Measurements from ENCODE around the gene TBC1D2B.

The TBC1D2B gene

DNA sequence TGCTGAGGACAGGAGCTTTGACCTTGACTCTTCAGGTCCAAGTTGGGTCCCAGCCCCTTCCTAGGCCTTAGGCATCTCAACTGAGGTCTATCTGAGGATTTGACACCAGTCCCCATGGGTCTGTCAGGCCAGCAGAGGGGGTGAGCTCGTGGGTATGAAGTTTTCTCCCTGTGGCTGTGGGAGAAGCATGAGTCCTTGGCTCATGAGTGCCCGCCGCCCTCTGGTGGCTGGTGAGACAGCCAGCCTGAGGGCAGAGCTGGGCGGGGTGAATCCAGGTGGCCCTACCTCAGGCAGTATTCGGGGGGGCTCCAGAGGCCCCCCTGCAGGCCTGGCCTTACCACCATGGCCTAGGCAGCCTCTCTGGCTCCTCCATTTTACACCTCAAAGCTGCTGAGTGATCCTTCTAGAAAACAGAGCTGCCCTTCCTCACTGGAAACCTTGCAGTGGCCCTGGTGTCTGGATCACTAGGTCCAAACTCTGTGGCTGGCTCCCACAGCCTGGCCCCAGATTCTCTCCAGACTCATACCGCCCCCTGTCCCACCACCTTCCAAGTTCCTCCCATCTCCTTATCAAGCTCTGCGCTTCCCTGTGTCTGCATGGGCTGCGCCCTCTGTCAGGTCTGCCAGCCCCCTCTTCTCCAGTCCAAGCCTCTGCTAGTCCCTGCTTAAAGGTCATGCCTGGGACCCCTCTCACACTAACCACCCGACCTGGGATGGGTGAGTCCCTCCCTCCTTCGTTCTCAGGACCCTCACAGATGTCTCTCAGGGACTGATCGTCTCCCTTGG lies 31.0 kb upstream of the TBC1D2B start:
- peak; percentile 82 to 91 for DNase-seq
- Histone ChIP-seq H4K91ac (ENCODE audit: low read depth, low read length) (no peak overlapping the region), H3K9me3 (ENCODE audit: insufficient read depth, low read depth, low read length) (no peaks in the 10 kb centered on the region), H2AK5ac (ENCODE audit: low read length) (no peak overlapping the region), H3K23ac (ENCODE audit: low read length) (no peak overlapping the region), H3K79me1 (ENCODE audit: low read length) (peaks cover 4% of the 10 kb centered on the region), H3K79me2 (ENCODE audit: control insufficient read depth, insufficient read depth, low read length, poor library complexity) (peaks cover 1% of the 10 kb centered on the region), H2BK5ac (ENCODE audit: low read depth, low read length, poor library complexity) (no peak overlapping the region), H3K18ac (ENCODE audit: low read length) (no peak overlapping the region), H3K4me2 (ENCODE audit: low read length) (no peak overlapping the region), H3K27me3 (ENCODE audit: insufficient read depth, low read length) (no peaks in the 10 kb centered on the region), H3K14ac (ENCODE audit: low read length) (no peak overlapping the region), H3K27ac (ENCODE audit: low read depth, low read length) (no peak overlapping the region), H2AFZ (ENCODE audit: insufficient read depth, low read length, poor library complexity) (no peak overlapping the region), H3K36me3 (ENCODE audit: control insufficient read depth in 1 of 2, insufficient read depth in 2 of 2, low read length in 2 of 2) (no peaks in the 10 kb centered on the region), H3K4me3 (ENCODE audit: low read depth, low read length) (no peak overlapping the region), H3K4ac (ENCODE audit: low read depth, low read length) (no peak overlapping the region), H2BK12ac (ENCODE audit: low read length) (no peak overlapping the region), H2BK120ac (ENCODE audit: insufficient read depth, low read length, poor library complexity) (no peak overlapping the region), H4K8ac (ENCODE audit: low read depth, low read length) (no peak overlapping the region), H3K4me1 (ENCODE audit: control insufficient read depth in 1 of 2, insufficient read depth in 2 of 2, low read length in 2 of 2) (peaks cover 7 to 9% of the 10 kb centered on the region in 2 experiments), H4K12ac (ENCODE audit: low read depth, low read length) (no peak overlapping the region), H3K9ac (ENCODE audit: low read length) (no peak overlapping the region)
- WGBS (ENCODE audit: extremely low coverage, insufficient coverage, insufficient read length): no CpG with 5 or more reads among the region's 11 CpGs

DNA sequence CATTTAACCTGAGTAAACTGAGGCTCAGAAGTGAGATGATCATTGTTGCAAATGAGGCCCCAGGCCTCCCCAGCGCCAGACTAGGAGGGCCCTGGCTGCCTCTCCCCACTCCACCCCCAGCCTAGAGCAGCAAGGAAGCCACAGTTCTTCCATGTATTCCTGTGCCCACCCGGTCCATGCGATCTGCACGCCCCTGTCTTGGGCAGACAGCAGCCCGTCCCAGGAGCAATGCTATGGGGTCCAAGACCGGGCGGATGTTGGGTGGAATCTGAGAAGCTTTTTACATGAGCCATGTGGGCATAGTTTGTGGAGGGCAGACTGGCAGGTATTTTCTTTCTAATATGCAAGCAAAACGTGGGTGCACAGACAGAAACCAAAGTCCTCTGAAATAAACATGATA lies 30.0 kb upstream of the TBC1D2B start:
- no peaks in the 10 kb centered on the region for H3K27me3 ChIP-seq (ENCODE audit: insufficient read depth, low read length)
- no peak overlapping the region for H3K4me2 ChIP-seq (ENCODE audit: low read length)
- no peak overlapping the region for H2BK5ac ChIP-seq (ENCODE audit: low read depth, low read length, poor library complexity)
- H3K9ac ChIP-seq (ENCODE audit: low read length): no peak overlapping the region
- H4K91ac ChIP-seq (ENCODE audit: low read depth, low read length): no peak overlapping the region
- H3K79me1 ChIP-seq (ENCODE audit: low read length): peaks cover 14% of the 10 kb centered on the region
- H3K36me3 ChIP-seq (ENCODE audit: control insufficient read depth in 1 of 2, insufficient read depth in 2 of 2, low read length in 2 of 2): no peaks in the 10 kb centered on the region
- no peak overlapping the region for H3K4ac ChIP-seq (ENCODE audit: low read depth, low read length)
- WGBS (ENCODE audit: extremely low coverage, insufficient coverage, insufficient read length): no CpG with 5 or more reads among the region's 8 CpGs
- H4K8ac ChIP-seq (ENCODE audit: low read depth, low read length): no peak overlapping the region
- H3K4me3 ChIP-seq (ENCODE audit: low read depth, low read length): no peak overlapping the region
- peaks cover 6% of the 10 kb centered on the region for H3K79me2 ChIP-seq (ENCODE audit: control insufficient read depth, insufficient read depth, low read length, poor library complexity)
- no peak overlapping the region for H4K12ac ChIP-seq (ENCODE audit: low read depth, low read length)
- H3K23ac ChIP-seq (ENCODE audit: low read length): no peak overlapping the region
- no peak overlapping the region for H2BK120ac ChIP-seq (ENCODE audit: insufficient read depth, low read length, poor library complexity)
- no peak overlapping the region for H2AFZ ChIP-seq (ENCODE audit: insufficient read depth, low read length, poor library complexity)
- DNase-seq: no peak
- H2BK12ac ChIP-seq (ENCODE audit: low read length): no peak overlapping the region
- no peak overlapping the region for H3K27ac ChIP-seq (ENCODE audit: low read depth, low read length)
- no peak overlapping the region for H3K14ac ChIP-seq (ENCODE audit: low read length)
- no peak overlapping the region for H3K18ac ChIP-seq (ENCODE audit: low read length)
- no peak overlapping the region for H2AK5ac ChIP-seq (ENCODE audit: low read length)
- peaks cover 17 to 19% of the 10 kb centered on the region in 2 experiments for H3K4me1 ChIP-seq (ENCODE audit: control insufficient read depth in 1 of 2, insufficient read depth in 2 of 2, low read length in 2 of 2)
- H3K9me3 ChIP-seq (ENCODE audit: insufficient read depth, low read depth, low read length): no peaks in the 10 kb centered on the region

DNA sequence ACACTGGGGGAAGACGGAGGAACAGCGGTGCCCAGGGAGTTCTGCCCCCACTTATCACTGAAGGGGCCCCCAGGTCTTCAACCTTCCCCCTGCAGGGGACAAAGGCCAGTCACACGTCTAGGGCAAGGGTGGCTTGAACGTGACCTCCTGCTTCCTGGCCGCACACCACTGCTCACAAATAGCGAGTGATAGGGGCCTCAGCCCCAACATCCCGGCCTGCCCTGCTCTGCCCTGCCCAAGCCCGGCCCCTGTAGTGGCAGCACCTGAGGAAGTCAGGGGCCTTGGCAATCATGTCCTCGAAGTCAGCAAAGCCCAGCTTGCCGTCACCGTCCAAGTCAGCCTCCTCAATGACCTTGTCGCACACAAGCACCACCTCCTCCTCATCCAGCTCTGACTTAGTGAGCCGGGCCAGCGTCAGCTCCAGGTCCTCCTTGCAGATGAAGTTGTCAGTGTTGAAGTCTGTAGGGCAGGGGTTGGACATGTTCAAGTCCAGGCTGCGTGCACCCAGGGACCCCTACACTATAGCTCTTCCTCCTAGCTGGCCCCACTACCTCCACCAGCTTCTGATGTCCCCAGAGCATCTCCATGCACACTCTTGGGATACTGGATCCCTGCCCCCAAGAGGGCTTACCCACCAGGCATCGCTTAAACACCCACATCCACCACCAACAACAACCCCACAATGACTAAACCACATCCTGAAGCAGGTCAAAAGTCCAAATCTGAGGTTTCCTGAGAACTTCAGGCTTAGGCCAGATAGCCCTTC lies 28.1 kb upstream of the TBC1D2B start:
- no peak overlapping the region for H2BK12ac ChIP-seq (ENCODE audit: low read length)
- DNase-seq: no peak
- no peak overlapping the region for H2AFZ ChIP-seq (ENCODE audit: insufficient read depth, low read length, poor library complexity)
- H3K4me3 ChIP-seq (ENCODE audit: low read depth, low read length): no peak overlapping the region
- no peak overlapping the region for H4K91ac ChIP-seq (ENCODE audit: low read depth, low read length)
- H3K27me3 ChIP-seq (ENCODE audit: insufficient read depth, low read length): no peaks in the 10 kb centered on the region
- H3K9ac ChIP-seq (ENCODE audit: low read length): no peak overlapping the region
- H4K8ac ChIP-seq (ENCODE audit: low read depth, low read length): no peak overlapping the region
- H3K79me1 ChIP-seq (ENCODE audit: low read length): peaks cover 27% of the 10 kb centered on the region
- no peak overlapping the region for H3K4me2 ChIP-seq (ENCODE audit: low read length)
- no peak overlapping the region for H3K14ac ChIP-seq (ENCODE audit: low read length)
- peaks cover 9% of the 10 kb centered on the region for H3K79me2 ChIP-seq (ENCODE audit: control insufficient read depth, insufficient read depth, low read length, poor library complexity)
- H3K36me3 ChIP-seq (ENCODE audit: control insufficient read depth in 1 of 2, insufficient read depth in 2 of 2, low read length in 2 of 2): no peaks in the 10 kb centered on the region
- peaks cover 32 to 34% of the 10 kb centered on the region in 2 experiments for H3K4me1 ChIP-seq (ENCODE audit: control insufficient read depth in 1 of 2, insufficient read depth in 2 of 2, low read length in 2 of 2)
- no peak overlapping the region for H3K4ac ChIP-seq (ENCODE audit: low read depth, low read length)
- no peaks in the 10 kb centered on the region for H3K9me3 ChIP-seq (ENCODE audit: insufficient read depth, low read depth, low read length)
- no peak overlapping the region for H2AK5ac ChIP-seq (ENCODE audit: low read length)
- H2BK120ac ChIP-seq (ENCODE audit: insufficient read depth, low read length, poor library complexity): no peak overlapping the region
- no peak overlapping the region for H3K18ac ChIP-seq (ENCODE audit: low read length)
- no peak overlapping the region for H4K12ac ChIP-seq (ENCODE audit: low read depth, low read length)
- no CpG with 5 or more reads among the region's 16 CpGs for WGBS (ENCODE audit: extremely low coverage, insufficient coverage, insufficient read length)
- no peak overlapping the region for H3K23ac ChIP-seq (ENCODE audit: low read length)
- H2BK5ac ChIP-seq (ENCODE audit: low read depth, low read length, poor library complexity): no peak overlapping the region
- no peak overlapping the region for H3K27ac ChIP-seq (ENCODE audit: low read depth, low read length)

DNA sequence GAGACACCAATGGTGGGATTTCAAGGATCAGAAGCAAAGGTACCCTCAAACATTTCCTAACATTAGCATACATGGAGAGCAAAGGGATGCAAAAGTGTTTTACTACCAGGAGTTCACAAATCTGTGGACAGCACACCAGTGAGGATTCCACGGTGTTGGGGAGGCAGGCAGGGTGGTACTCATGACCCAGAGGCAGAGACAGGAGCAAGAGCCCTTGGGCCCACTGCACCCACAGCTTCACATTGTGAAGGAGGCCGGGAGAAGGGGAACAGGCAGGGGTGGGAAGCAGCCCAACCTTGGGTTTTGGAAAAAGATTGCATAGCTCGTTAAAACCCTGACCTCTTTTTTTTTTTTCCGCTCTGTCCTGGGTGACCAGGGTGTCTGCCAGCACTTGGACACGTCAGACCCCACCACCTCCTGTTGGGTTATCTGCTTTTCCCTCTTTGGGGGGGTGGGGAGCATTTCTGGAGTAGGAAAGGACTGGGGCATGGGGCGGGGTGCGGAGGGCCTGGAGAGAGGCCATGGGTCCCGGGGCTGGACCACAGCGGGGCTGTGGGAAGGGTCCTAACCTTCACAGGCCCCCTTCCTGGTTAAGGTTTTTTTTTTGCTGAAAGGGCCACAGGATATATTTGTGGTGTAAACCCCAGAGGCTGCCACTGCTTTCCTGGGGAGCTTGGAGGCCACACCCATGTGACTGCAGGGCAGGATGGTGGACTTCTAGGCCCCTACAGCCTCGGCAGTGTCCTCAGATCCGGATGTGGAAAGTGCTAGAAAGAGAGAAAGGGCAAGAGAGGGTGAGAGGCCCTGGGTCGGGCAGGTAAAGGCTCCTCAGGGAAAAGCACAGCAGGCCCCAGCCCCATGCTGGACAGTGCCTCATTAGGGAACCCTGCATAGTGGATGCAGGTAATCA lies 27.3 kb upstream of the TBC1D2B start:
- Histone ChIP-seq H3K9me3 (ENCODE audit: insufficient read depth, low read depth, low read length) (no peaks in the 10 kb centered on the region), H4K8ac (ENCODE audit: low read depth, low read length) (no peak overlapping the region), H3K4me1 (ENCODE audit: control insufficient read depth in 1 of 2, insufficient read depth in 2 of 2, low read length in 2 of 2) (peaks cover 34 to 35% of the 10 kb centered on the region in 2 experiments), H4K12ac (ENCODE audit: low read depth, low read length) (no peak overlapping the region), H2BK5ac (ENCODE audit: low read depth, low read length, poor library complexity) (no peak overlapping the region), H2BK120ac (ENCODE audit: insufficient read depth, low read length, poor library complexity) (no peak overlapping the region), H4K91ac (ENCODE audit: low read depth, low read length) (peak overlapping the region; percentile 18), H3K27me3 (ENCODE audit: insufficient read depth, low read length) (no peaks in the 10 kb centered on the region), H2BK12ac (ENCODE audit: low read length) (peak overlapping the region; percentile 29), H3K4me2 (ENCODE audit: low read length) (no peak overlapping the region), H3K18ac (ENCODE audit: low read length) (no peak overlapping the region), H3K79me1 (ENCODE audit: low read length) (peaks cover 33% of the 10 kb centered on the region), H3K36me3 (ENCODE audit: control insufficient read depth in 1 of 2, insufficient read depth in 2 of 2, low read length in 2 of 2) (no peaks in the 10 kb centered on the region), H3K4ac (ENCODE audit: low read depth, low read length) (no peak overlapping the region), H3K9ac (ENCODE audit: low read length) (no peak overlapping the region), H3K79me2 (ENCODE audit: control insufficient read depth, insufficient read depth, low read length, poor library complexity) (peaks cover 9% of the 10 kb centered on the region), H3K4me3 (ENCODE audit: low read depth, low read length) (no peak overlapping the region), H3K27ac (ENCODE audit: low read depth, low read length) (no peak overlapping the region), H2AFZ (ENCODE audit: insufficient read depth, low read length, poor library complexity) (no peak overlapping the region), H2AK5ac (ENCODE audit: low read length) (no peak overlapping the region), H3K23ac (ENCODE audit: low read length) (no peak overlapping the region), H3K14ac (ENCODE audit: low read length) (no peak overlapping the region)
- no CpG with 5 or more reads among the region's 12 CpGs for WGBS (ENCODE audit: extremely low coverage, insufficient coverage, insufficient read length)
- DNase-seq: no peak

Data from trophoblast cell (in vitro differentiated cells and primary cell).